OCI-LY1 (cell line): ENCODE measurements around the gene TMEM204.

Experiments
- H2AFZ ChIP-seq: fragments of 200-600 bp; sonication (generic), shearing (Covaris generic); 2 replicates; pipeline ENCODE4 v1.6.0; 2014; ENCODE audit warnings: antibody characterized with exemption, mild to moderate bottlenecking, low read length
- H3F3A ChIP-seq: fragments of 200-600 bp; sonication (generic), shearing (Covaris generic); 2 replicates; pipeline ENCODE4 v1.6.0; 2014; ENCODE audit warnings: mild to moderate bottlenecking, antibody characterized with exemption, low read length, moderate library complexity; ENCODE audit not compliant: insufficient read depth
- H3K27ac ChIP-seq: fragments of 200-600 bp; sonication (generic); 2 replicates; pipeline ENCODE4 v1.5.1; 2014; ENCODE audit warnings: low read length, mixed run types, mild to moderate bottlenecking, low read depth; ENCODE audit not compliant: poor library complexity, severe bottlenecking
- H3K27me3 ChIP-seq: fragments of 200-600 bp; sonication (generic); 2 replicates; pipeline ENCODE4 v1.6.0; 2014; ENCODE audit warnings: antibody characterized with exemption, mild to moderate bottlenecking, low read length, moderate library complexity; ENCODE audit not compliant: insufficient read depth
- H3K36me3 ChIP-seq: fragments of 200-600 bp; sonication (generic); 2 replicates; pipeline ENCODE4 v1.6.1; 2014; ENCODE audit warnings: mild to moderate bottlenecking, antibody characterized with exemption, low read length, moderate library complexity, mixed read lengths; ENCODE audit not compliant: insufficient read depth
- H3K4me1 ChIP-seq: fragments of 200-600 bp; sonication (generic); 2 replicates; pipeline ENCODE4 v1.5.1; 2014; ENCODE audit warnings: mild to moderate bottlenecking, low read length, moderate library complexity; ENCODE audit not compliant: insufficient read depth, severe bottlenecking
- H3K4me2 ChIP-seq: fragments of 200-600 bp; sonication (generic), shearing (Covaris generic); 2 replicates; pipeline ENCODE4 v1.6.1; 2014; ENCODE audit warnings: low read length
- H3K4me3 ChIP-seq: fragments of 200-600 bp; sonication (generic); 2 replicates; pipeline ENCODE4 v1.5.1; 2014; ENCODE audit warnings: low read length, low read depth, mild to moderate bottlenecking, mixed read lengths; ENCODE audit not compliant: poor library complexity, severe bottlenecking
- H3K79me2 ChIP-seq: fragments of 200-600 bp; shearing (Covaris generic); 2 replicates; pipeline ENCODE4 v1.6.1; 2016; ENCODE audit warnings: mixed run types, low read length, mixed read lengths; ENCODE audit not compliant: insufficient read depth
- H3K9ac ChIP-seq: fragments of 200-600 bp; sonication (generic), shearing (Covaris generic); 2 replicates; pipeline ENCODE4 v1.6.1; 2014; ENCODE audit warnings: mild to moderate bottlenecking, low read length, mixed read lengths
- H3K9me2 ChIP-seq: fragments of 200-600 bp; sonication (generic), shearing (Covaris generic); 2 replicates; pipeline ENCODE4 v1.6.1; 2014; ENCODE audit warnings: low read depth, mild to moderate bottlenecking, low read length, mixed read lengths
- H3K9me3 ChIP-seq: fragments of 200-600 bp; shearing (Covaris generic); 2 replicates; pipeline ENCODE4 v1.6.1; 2014; ENCODE audit warnings: low read length, mixed read lengths
- H4K20me1 ChIP-seq: fragments of 200-600 bp; sonication (generic), shearing (Covaris generic); 2 replicates; pipeline ENCODE4 v1.6.0; 2016; ENCODE audit warnings: mild to moderate bottlenecking, low read length; ENCODE audit not compliant: insufficient read depth
- CTCF ChIP-seq: fragments of 200-600 bp; sonication (generic), shearing (Covaris generic); IDR thresholded peaks from 2 replicates; pipeline ENCODE4 v1.5.1; 2017; ENCODE audit warnings: mild to moderate bottlenecking, antibody characterized with exemption, low read length, moderate library complexity, mixed read lengths
- EZH2 ChIP-seq: fragments of 200-600 bp; sonication (generic), shearing (Covaris generic); IDR thresholded peaks from 2 replicates; pipeline ENCODE4 v1.8.0; 2017; ENCODE audit warnings: borderline replicate concordance, mixed run types, mild to moderate bottlenecking, antibody characterized with exemption, low read length, moderate library complexity, mixed read lengths

The TMEM204 gene

DNA sequence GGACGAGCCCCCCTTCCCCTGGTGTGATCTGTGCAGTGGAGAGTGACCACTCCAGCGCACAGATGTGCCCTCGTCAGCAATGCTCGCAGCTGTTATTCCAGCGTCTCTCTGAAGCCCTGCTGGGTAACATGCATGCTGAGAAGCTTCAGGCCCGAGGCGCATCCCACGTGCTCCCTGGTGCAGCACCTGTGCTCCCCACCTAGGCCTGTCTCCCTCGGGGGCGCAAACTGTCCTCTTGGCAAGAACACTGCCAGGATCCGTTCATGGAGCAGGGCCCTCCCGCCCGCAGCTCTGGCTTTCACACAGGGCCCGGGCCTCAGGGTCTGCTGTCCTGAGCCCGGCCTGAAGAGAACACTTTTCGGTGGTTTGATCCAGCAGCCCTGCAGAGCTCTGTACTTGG is 13.0 kb downstream of the TMEM204 start:
- Histone ChIP-seq H3K9me3 (no peaks in the 10 kb centered on the region), H4K20me1 (no peaks in the 10 kb centered on the region), H3K27ac (no peak overlapping the region), H3K79me2 (no peaks in the 10 kb centered on the region), H3K4me3 (no peak overlapping the region), H3K4me1 (peaks cover 5% of the 10 kb centered on the region), H3K9me2 (no peaks in the 10 kb centered on the region), H3K36me3 (no peaks in the 10 kb centered on the region), H2AFZ (no peak overlapping the region), H3F3A (no peaks in the 10 kb centered on the region), H3K9ac (no peak overlapping the region), H3K27me3 (peaks cover 8% of the 10 kb centered on the region; the same call in 1 of the 2 replicates), H3K4me2 (no peak overlapping the region)
- TF ChIP-seq EZH2 (no peak), CTCF (no peak)

DNA sequence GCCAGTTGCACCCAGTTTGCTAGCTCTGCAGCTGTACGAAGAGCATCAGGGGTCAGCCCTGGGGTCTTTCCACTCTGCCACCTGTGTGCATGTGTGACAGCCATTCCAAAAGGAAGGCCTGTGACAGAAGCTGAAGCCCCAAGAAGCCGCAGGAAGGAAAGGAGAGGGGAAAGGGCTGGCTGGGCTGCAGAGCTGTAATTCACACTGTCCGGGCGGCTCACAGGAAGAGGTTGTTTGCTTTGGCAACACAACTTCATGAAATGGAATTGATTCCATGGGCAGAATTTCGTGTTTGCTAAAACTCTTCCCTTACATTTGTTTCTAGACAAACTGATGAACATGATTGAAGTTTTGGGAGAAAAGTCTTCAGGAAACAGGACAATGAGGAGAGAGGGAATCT is 14.8 kb downstream of the TMEM204 start:
- no peak overlapping the region for H3K4me2 ChIP-seq
- H3K27ac ChIP-seq = no peak overlapping the region
- H2AFZ ChIP-seq = no peak overlapping the region
- H3K36me3 ChIP-seq = no peaks in the 10 kb centered on the region
- no peaks in the 10 kb centered on the region for H3F3A ChIP-seq
- no peaks in the 10 kb centered on the region for H3K9me3 ChIP-seq
- no peak overlapping the region for H3K4me3 ChIP-seq
- peaks cover 5% of the 10 kb centered on the region for H3K4me1 ChIP-seq
- no peak overlapping the region for H3K9ac ChIP-seq
- H3K9me2 ChIP-seq = no peaks in the 10 kb centered on the region
- no peaks in the 10 kb centered on the region for H3K79me2 ChIP-seq
- TF ChIP-seq CTCF (no peak), EZH2 (no peak)
- H3K27me3 ChIP-seq = peaks cover 8% of the 10 kb centered on the region; the same call in 1 of the 2 replicates
- H4K20me1 ChIP-seq = no peaks in the 10 kb centered on the region

DNA sequence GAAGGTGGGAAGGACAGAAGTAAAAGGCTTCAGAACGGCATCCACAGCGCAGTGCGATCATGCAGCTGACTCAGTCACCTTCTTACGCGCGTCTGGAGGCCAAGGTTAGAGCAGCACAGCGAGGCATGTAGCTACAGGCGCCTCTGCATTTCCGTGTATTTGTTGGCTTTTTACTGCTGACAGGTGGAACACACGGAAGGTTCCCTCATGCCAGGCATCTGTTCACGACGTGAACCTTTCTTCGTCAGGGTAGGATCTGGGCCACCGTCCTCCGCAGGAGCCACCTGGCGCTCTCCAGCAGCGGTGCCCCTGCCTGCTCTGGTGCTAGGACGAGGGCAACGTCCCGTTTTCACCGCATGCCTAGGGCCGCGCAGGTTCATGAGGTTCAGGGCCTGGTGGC is 15.3 kb downstream of the TMEM204 start:
- no peaks in the 10 kb centered on the region for H3F3A ChIP-seq
- H3K4me3 ChIP-seq = no peak overlapping the region
- peaks cover under 1% of the 10 kb centered on the region for H3K4me1 ChIP-seq
- peaks cover 8% of the 10 kb centered on the region; the same call in 1 of the 2 replicates for H3K27me3 ChIP-seq
- no peaks in the 10 kb centered on the region for H3K9me3 ChIP-seq
- H3K79me2 ChIP-seq = no peaks in the 10 kb centered on the region
- no peak overlapping the region for H3K4me2 ChIP-seq
- H3K9me2 ChIP-seq = no peaks in the 10 kb centered on the region
- no peak for TF ChIP-seq EZH2
- no peak for TF ChIP-seq CTCF
- no peak overlapping the region for H2AFZ ChIP-seq
- H3K27ac ChIP-seq = no peak overlapping the region
- H4K20me1 ChIP-seq = no peaks in the 10 kb centered on the region
- no peaks in the 10 kb centered on the region for H3K36me3 ChIP-seq
- H3K9ac ChIP-seq = no peak overlapping the region
